Effector memory CD4-positive, alpha-beta T cell (primary cell): ENCODE measurements around the gene CREB5.

Source experiments
- DNase-seq, 3 donors: peaks; one replicate each; pipeline ENCODE4 v3.0.0-alpha.2; 2020
- H3K27ac ChIP-seq: 2 replicates; pipeline ENCODE4 v1.7.0; 2013; ENCODE audit warnings: mild to moderate bottlenecking, low read length, moderate library complexity; ENCODE audit not compliant: insufficient read depth, poor library complexity, severe bottlenecking
- H3K27me3 ChIP-seq: replicated peaks from 2 replicates; pipeline ENCODE4 v1.7.0; 2013; ENCODE audit warnings: mild to moderate bottlenecking, low read length; ENCODE audit not compliant: insufficient read depth, control insufficient read depth, poor library complexity, severe bottlenecking
- H3K36me3 ChIP-seq: 2 replicates; pipeline ENCODE4 v1.7.0; 2013; ENCODE audit warnings: mild to moderate bottlenecking, low read length, moderate library complexity; ENCODE audit not compliant: control insufficient read depth, insufficient read depth
- H3K4me1 ChIP-seq: 2 replicates; pipeline ENCODE4 v1.7.0; 2013; ENCODE audit warnings: low read length, mild to moderate bottlenecking; ENCODE audit not compliant: control insufficient read depth, insufficient read depth, poor library complexity, severe bottlenecking
- H3K4me3 ChIP-seq: 2 replicates; pipeline ENCODE4 v1.7.0; 2013; ENCODE audit warnings: low read length, low read depth, mild to moderate bottlenecking; ENCODE audit not compliant: insufficient read depth, poor library complexity, severe bottlenecking
- H3K9me3 ChIP-seq: 2 replicates; pipeline ENCODE4 v1.7.0; 2013; ENCODE audit warnings: mild to moderate bottlenecking, low read length, moderate library complexity; ENCODE audit not compliant: control insufficient read depth

Gene CREB5

DNA sequence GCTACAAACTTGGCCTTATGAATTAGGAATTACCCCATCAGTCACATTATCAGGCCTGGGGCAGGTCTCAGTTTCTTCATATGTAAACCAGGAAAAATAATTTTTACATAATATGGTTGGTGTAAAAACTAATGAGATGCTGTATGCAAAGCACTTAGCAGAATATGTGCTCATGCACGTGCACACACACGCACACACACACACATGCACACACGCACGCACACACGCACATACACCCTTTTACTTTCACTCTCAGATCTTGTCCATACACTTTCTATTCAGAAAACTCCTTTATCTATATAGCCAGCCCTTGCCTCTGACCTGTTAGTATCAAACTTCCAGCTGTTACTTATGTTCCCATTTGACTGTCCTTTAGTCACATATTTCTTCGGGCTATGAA is 92.7 kb downstream of the CREB5 start:
- Histone ChIP-seq H3K4me1 (no peaks in the 10 kb centered on the region), H3K27ac (no peak overlapping the region), H3K36me3 (no peaks in the 10 kb centered on the region), H3K4me3 (no peak overlapping the region), H3K9me3 (no peaks in the 10 kb centered on the region), H3K27me3 (no peaks in the 10 kb centered on the region)
- DNase-seq, result no peak

DNA sequence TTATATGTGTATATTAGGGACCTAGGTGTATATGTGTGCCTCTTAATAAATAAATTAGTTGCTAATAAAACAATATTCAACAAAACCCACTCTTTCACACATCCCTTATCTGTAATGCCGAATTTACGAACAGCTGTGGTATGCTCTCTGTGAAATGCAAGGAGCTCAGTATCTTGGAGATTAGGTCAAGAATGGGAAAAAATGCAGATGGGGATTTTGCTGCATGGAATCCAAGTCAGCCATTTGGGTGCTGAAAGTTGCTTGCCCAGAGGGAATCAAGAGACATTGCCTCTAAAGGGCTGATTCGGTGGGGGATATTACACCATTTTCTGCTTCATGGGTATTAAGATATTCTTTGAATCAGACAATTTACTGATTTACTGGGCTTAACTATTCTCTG is 93.5 kb downstream of the CREB5 start:
- Histone ChIP-seq H3K9me3 (no peaks in the 10 kb centered on the region), H3K4me3 (no peak overlapping the region), H3K27ac (no peak overlapping the region), H3K4me1 (no peaks in the 10 kb centered on the region), H3K27me3 (no peaks in the 10 kb centered on the region), H3K36me3 (no peaks in the 10 kb centered on the region)
- DNase-seq, result no peak

- H3K4me1 ChIP-seq, result no peaks in the 10 kb centered on the region
- H3K36me3 ChIP-seq, result no peaks in the 10 kb centered on the region
- H3K4me3 ChIP-seq, result no peak overlapping the region
- DNase-seq, result no peak
- H3K27ac ChIP-seq, result no peak overlapping the region
- H3K9me3 ChIP-seq, result no peaks in the 10 kb centered on the region
- H3K27me3 ChIP-seq, result no peaks in the 10 kb centered on the region
Measured at GRCh38 chr7:28507525-28508282, 95.4 kb downstream of the CREB5 start.

GRCh38 chr7:28509251-28510025 is 97.1 kb downstream of the CREB5 start:
- Histone ChIP-seq H3K27ac (no peak overlapping the region), H3K9me3 (no peaks in the 10 kb centered on the region), H3K36me3 (no peaks in the 10 kb centered on the region), H3K27me3 (no peaks in the 10 kb centered on the region), H3K4me3 (no peak overlapping the region), H3K4me1 (no peaks in the 10 kb centered on the region)
- DNase-seq, result no peak

- DNase-seq, result no peak
- Histone ChIP-seq H3K4me3 (no peak overlapping the region), H3K27me3 (no peaks in the 10 kb centered on the region), H3K27ac (no peak overlapping the region), H3K9me3 (no peaks in the 10 kb centered on the region), H3K36me3 (no peaks in the 10 kb centered on the region), H3K4me1 (no peaks in the 10 kb centered on the region)
Measured at GRCh38 chr7:28510026-28510369, 97.7 kb downstream of the CREB5 start.

DNA sequence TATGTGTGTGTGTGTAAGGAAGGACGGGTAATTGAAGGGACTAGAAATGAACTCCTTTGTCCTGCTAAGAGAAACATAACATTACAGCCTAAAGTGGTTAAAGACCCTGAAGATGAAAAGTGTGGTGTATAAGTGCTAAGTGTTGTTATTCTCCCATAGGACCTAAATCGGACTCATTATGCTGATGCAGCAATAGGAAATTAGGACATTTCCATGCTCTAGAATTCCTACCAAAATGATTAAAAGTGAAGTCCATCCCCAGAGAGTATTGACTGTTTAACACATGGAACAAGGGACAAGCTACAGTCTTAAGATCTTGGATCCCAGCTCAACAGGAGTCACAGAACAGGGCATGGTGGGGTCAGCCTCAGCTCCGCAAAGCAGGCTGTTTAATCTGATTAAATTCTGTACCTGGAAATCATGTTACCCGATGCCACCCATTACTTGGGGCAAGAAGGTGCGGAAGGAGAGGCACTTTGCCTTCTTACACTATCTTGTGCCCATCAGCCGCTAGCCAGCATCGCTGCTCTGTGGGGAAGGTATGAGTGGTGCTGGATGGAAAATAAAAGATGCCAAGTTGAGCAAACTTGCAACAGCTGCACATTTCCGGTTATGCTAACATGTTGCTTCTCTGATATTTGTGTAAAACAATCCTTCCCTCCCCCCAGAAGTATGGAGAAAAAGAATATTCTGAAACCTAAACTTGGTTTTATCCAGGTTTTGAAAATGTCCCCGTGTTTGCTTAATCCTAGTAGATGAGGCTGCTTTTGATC is 100.5 kb downstream of the CREB5 start:
- Histone ChIP-seq H3K27me3 (no peaks in the 10 kb centered on the region), H3K36me3 (no peaks in the 10 kb centered on the region), H3K9me3 (no peaks in the 10 kb centered on the region), H3K4me3 (no peak overlapping the region), H3K4me1 (no peaks in the 10 kb centered on the region), H3K27ac (no peak overlapping the region)
- no peak for DNase-seq

GRCh38 chr7:28516390-28517172 is 104.3 kb downstream of the CREB5 start:
- Histone ChIP-seq H3K36me3 (no peaks in the 10 kb centered on the region), H3K27me3 (no peaks in the 10 kb centered on the region), H3K4me3 (no peak overlapping the region), H3K4me1 (no peaks in the 10 kb centered on the region), H3K27ac (no peak overlapping the region), H3K9me3 (no peaks in the 10 kb centered on the region)
- no peak for DNase-seq

GRCh38 chr7:28517206-28517605 is 104.9 kb downstream of the CREB5 start:
- Histone ChIP-seq H3K9me3 (no peaks in the 10 kb centered on the region), H3K27me3 (no peaks in the 10 kb centered on the region), H3K27ac (no peak overlapping the region), H3K36me3 (no peaks in the 10 kb centered on the region), H3K4me1 (no peaks in the 10 kb centered on the region), H3K4me3 (no peak overlapping the region)
- DNase-seq, result no peak

GRCh38 chr7:28517606-28518005 is 105.3 kb downstream of the CREB5 start:
- no peak overlapping the region for H3K4me3 ChIP-seq
- DNase-seq, result no peak
- no peaks in the 10 kb centered on the region for H3K36me3 ChIP-seq
- no peaks in the 10 kb centered on the region for H3K9me3 ChIP-seq
- no peaks in the 10 kb centered on the region for H3K4me1 ChIP-seq
- no peak overlapping the region for H3K27ac ChIP-seq
- H3K27me3 ChIP-seq, result no peaks in the 10 kb centered on the region
